NCI-H2171 (cell line): Measurements from ENCODE around the gene AMZ2.
"Not testable (repeated sequence)": the region's sequence is repeated elsewhere in the genome, so short reads cannot be mapped to it uniquely, and the experiment has no call there.

Source experiments
- DNase-seq: peaks from one replicate; lab custom pipeline; 2025; lab: John Stamatoyannopoulos, UW

The AMZ2 gene

DNA sequence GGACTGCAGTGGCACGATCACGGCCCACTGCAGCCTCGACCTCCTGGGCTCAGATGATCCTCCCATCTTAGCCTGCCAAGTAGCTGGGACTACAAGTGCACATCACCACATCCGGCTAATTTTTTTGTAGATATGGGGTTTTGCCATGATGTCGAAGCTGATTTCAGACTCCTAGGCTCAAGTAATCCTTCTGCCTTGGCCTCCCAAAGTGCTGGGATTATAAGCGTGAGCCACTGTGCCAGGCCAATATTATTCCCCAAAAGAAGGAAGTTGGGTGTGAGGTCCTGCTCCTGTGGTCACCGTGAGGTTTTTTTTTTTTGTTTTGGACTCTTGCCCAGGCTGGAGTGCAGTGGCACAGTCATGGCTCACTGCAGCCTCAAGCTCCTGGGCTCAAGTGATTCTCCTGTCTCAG lies 1.5 kb downstream of the AMZ2 start:
- DNase-seq, result no peak

DNA sequence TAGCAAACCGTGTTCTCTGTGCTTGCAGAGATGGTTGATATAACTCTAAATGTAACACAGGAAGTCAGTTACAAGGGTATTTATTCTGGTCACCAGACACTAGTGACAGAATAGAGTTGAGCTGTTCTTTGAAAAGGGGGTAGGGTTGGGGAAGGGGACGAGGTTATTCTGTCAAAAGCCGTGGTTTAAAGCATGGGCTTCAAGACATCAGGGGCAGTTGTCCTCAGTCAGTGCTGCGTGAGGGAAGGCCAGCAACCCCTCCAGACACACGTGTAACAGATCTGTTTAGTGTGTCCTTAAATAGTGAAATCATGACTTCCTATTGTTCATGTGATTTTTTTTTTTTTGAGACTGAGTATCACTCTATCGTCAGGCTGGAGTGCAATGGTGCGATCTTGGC lies 5.6 kb downstream of the AMZ2 start:
- DNase-seq, result not testable (repeated sequence)

- no peak for DNase-seq
Measured at GRCh38 chr17:68255151-68255550, 7.3 kb downstream of the AMZ2 start.

GRCh38 chr17:68255731-68256538 lies 8.1 kb downstream of the AMZ2 start:
- no peak for DNase-seq

DNA sequence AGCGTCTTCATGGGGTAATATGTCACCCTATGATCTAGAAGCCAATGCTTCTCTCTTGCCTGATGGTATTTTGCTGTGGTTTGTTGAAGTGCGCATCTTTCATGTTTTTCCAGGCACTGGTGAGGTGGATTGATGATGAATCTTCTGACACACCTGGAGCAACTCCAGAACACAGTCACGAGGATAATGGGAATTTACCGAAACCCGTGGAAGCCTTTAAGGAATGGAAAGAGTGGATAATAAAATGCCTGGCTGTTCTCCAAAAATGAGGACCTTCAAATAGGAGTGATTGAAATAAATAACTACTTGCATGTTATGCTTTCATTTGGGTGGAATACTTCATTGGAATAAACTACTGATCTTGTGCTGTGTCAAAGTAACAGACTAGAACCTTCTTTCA lies 8.9 kb downstream of the AMZ2 start:
- DNase-seq, result not testable (repeated sequence)

DNA sequence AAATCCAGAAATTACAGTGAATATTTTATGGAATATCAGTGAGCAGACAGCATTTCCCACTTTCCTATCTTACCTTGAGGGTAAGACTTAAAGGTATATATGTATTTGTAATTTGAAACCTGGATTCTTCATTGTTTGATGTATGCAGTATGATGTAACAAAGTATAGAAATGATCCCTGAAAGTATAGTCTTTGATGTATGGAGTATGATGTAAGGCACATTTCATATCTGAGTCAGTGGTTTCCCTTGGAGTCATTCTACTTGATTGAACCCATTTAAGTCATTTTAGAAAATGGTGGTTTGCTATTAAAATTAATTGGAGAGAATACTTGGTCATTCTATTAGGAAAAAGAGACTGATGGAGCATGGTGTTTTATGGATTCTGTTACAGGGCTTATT lies 10.1 kb downstream of the AMZ2 start:
- DNase-seq, result no peak

DNA sequence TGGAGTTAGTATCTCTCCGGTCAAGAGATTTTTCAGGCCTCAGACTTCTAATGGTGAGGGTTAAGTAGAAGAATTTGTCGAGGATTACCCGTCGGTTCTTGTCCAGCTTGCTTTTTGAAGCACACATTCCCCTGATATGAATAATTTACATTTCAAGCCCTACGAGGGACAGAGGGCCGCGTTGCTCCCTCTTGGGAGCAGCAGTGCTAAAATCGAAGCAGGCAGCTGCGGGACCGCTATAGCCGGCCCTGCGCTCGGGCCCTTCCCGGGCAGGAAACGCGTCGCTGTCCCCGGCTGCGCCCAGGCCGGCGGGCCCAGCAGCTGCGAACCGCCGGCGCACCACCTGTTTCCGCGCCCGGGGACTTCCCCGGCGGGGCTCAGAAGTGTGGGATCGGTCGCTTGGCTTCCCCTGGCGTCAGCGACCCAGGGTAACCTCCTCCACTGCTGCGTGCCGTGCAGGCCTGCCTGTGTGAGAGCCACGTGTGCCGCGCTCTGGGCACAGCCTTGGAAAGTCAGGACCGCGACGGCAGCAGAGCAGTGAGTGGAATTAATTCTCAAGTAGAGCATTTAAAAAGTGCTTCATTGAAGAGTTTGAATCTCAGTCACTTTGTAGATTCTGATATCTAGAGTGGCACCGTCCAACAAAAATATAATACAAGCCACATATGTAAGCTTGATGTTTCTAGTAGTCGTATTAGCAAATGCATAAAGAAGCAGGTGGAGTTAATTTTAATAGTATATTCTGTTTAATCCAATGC lies 11.2 kb downstream of the AMZ2 start:
- DNase-seq, result not testable (repeated sequence)

- not testable (repeated sequence) for DNase-seq
Measured at GRCh38 chr17:68259648-68259951, 11.8 kb downstream of the AMZ2 start.

DNA sequence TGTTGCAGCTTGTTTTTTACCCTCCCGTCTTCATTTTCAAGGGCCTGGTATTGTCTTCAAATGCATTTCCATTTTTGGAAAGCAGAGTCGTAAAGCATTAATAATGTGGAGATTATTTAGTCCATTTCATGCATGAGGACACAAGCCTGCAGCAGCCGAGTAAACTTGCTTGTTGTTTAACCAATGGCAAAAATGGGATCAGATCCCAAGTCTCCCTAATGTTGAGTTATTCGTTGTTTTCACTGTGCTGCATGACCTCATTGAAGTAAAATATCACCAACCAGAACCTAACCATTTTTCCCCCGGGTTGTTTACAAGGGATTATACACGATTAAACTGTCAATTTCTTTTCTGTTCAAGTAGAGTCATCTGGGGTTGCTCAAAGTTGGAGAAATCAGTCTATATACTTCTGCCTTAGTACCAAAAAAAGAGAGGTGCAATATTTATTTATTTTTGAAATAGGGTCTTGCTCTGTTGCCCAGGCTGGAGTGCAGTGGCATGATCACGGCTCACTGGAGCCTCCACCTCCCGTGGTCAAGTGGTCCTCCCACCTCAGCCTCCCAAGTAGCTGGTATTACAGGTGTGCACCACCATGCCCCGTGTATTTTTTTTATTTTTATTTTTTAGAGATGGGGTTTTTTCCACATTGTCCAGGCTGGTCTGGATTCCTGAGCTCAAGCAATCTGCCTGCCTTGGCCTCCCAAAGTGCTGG lies 12.4 kb downstream of the AMZ2 start:
- DNase-seq, result peak; percentile 14

- not testable (repeated sequence) for DNase-seq
Measured at GRCh38 chr17:68262467-68262866, 14.6 kb downstream of the AMZ2 start.

DNA sequence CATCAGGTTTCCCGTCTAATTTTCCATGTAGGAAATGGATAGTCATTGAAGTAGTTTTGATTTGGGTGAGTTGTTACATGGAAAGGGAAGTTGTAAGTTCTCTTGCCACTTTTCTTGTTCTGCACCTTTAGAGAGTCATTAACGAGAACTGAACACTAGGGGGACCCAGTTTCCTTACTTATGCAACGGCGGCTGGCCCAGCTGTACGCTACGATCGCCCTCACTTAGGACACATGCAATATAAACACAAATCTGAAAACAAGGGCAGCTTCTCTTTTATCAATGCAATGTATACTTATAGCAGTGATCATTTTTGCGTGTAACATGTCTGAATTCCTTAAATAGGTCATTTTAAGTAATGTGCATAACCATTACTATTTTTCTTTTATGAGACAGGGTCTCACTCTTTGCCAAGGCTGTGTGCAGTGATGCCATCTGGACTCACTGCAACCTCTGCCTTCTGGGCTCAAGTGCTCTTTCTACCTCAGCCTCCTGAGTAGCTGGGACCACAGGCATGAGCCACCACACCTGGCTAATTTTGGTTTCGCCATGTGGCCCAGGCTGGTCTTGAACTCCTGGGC lies 15.3 kb downstream of the AMZ2 start:
- peak; percentile 20 for DNase-seq

DNA sequence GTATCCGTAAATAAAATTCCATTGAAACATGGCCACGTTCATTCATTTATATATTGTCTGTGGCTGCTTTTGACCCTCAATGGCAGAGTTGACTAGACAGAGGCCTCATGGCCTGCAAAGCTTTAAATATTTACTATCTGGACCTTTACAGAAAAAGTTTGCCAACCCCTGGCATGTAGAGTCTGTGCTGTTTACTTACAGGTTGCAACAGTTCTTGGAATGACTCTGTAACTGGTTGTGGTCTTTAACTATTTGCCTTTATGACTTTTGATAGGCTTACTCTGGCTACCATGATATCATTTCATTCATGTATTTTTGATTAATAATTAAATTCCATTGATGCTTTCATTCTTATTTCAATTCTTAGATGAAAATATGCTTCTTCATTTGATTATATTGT lies 18.0 kb downstream of the AMZ2 start:
- DNase-seq, result not testable (repeated sequence)

DNA sequence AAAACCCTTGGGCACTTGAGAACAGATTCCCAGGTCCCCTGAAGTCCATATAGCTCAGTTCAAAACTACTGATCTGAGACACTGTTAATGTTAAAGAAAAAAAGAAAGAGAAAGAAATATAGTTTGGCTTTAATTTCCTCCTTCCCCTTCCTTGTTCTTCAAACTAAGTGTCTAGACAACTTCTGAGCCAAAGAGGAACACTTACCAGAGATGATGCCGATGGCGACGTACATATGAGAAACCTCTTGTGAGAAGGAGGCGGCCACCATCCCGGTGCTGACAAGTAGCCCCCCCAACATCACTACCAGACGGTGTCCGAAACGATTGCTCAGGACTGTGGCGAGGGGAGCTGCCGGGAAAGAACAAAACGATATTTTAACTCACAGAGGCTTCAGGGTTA lies 25.9 kb downstream of the AMZ2 start:
- DNase-seq, result no peak

DNA sequence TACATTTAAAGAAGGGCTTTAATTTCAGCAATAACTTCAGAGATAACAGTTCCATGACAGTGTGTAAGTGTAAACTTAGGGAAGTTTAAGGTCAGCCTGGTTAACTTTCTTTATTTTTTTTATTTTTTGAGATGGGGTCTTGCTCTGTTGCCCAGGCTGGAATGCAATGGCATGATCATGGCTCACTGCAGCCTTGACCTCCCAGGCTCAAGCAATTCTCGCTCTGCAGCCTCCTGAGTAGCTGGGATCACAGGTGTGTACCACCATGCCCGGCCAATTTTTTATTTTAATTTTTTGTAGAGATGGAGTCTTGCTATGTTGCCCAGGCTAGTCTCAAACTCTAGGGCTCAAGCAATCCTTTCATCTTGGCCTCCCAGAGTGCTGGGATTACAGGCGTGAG lies 28.5 kb downstream of the AMZ2 start:
- not testable (repeated sequence) for DNase-seq

GRCh38 chr17:68277807-68278206 lies 30.0 kb downstream of the AMZ2 start:
- no peak for DNase-seq

GRCh38 chr17:68281965-68282364 lies 34.1 kb downstream of the AMZ2 start:
- not testable (repeated sequence) for DNase-seq

DNA sequence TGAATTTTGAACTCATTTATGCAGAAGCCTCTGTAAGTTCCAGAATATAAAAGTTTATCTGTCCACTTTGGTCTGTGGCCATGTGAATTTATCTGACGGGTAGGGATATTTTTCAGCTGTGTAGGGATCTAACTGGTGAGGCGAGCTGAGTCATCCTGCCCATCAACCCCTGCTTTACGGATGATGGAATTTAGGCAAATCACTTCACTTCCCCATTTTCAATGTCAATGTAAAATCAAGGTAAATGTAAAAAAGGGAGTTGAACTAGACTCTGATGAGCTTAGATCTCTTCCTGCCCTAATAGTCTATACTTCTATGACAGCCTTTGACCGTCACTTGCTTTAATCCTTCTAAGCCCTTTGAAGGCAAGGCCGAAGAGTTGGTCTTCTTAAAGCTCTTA lies 40.5 kb downstream of the AMZ2 start:
- DNase-seq, result no peak

DNA sequence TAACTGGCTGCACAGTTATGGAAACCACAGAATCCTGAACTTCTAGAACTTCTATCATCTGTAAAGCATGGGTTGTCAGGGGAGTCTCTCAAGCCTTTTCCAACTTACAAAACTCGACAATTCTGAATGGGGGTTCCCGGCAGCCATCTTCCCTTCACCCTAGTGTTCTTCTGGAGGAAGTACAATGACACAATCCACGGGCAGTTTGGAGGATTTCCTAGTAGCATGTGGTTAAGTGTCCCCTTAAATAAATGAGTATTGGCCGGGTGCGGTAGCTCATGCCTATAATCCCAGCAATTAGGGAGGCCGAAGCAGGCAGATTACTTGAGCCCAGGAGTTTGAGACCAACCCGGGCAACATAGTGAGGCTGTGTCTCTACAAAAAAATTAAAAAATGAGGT lies 41.0 kb downstream of the AMZ2 start:
- no peak for DNase-seq

DNA sequence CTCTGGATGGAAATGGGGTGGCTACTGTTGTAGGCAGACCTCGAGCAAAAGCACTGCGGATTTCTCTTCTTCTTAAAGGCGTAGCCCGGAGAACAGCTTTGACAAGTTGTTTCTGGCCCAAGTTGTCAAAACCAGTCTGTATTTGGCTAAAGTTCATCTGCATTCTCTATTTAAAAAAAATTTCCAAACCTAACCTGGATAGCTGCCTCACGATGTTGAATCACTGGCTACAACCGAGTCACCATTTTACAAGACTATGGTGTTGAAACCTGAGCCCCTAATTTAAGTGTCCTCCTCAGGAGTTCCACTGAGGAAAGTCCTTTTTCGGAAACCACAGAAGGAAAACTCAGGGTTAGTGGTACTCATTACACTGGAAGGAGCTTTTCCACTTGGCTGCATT lies 41.6 kb downstream of the AMZ2 start:
- DNase-seq, result no peak

GRCh38 chr17:68289936-68290267 lies 42.1 kb downstream of the AMZ2 start:
- no peak for DNase-seq

DNA sequence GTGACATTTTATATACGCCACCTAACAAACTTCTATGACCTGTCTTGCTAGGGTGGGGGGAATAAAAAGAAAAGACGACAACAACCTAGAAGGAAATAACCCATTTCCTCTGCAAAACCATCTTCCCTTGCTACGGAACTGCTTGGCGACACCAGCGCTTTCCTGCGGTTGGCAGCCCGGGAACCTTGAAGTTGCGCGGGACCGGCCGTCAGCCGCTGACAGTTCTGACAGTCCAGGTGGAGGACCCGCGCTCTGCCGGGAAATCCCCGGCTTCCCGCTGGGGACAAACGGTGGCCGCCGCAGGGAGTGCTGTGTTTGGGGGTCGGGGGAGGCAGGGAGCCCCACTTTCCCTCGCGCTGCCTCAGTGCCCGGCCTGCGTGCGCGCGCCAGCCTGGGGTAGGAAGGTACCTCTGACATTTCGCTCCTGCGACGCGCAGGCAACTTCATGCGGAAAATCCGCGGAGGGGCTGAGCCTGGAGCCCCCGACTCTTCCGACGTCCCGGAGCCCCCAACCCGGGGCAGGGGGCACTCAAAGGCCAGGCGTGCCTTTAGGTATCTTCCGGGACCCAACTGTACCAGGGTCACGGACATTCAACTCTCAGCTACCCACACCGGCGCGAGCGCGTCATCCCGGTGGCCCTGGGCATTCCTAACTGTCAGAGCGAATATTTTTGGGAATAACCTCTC lies 42.6 kb downstream of the AMZ2 start:
- DNase-seq, result no peak
